ENCODE measurements around the gene NAA25. TPM values are rescaled to one million over a fixed set of nuclear protein-coding genes. Genes with fewer than 3 reads are reported as not detected.
"Not testable (repeated sequence)": the region's sequence is repeated elsewhere in the genome, so short reads cannot be mapped to it uniquely, and the experiment has no call there.

The NAA25 gene
- total and polyA plus RNA-seq, 3 experiments from 2014 or later = 18.4 to 41.5 (median 39.0) TPM

DNA sequence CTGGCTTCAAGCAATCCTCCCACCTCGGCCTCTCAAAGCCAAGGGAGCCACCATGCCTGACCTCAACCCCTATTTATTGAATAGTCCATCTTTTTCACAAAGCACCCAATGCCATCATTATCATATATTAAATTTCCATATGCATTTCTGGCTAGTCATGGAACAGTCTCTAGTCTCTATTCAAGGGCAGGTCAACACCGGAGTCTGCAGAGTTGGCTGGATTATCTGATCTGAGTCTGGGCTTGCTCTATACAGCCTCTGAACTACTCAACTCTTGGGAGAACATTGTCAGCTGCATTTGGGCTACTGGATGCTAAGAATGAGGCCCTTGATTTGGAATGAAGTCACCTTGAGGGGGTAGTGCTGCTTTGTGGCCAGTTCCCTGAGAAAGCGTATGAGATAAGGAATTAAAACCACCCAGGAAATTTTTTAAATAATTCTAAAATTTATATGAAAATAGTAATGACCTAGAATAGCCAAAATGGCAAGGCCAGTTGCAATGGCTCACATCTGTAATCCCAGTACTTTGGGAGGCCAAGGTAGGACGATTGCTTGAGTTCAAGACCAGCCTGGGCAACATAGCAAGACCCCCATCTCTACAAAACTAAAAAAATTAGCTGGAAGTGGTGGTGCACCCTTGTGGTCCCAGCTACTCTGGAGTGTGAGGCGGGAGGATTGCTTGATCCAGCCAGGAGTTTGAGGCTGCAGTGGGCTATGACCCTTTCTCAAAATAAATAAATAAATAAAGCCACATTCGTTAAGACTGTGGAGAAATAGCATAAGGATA is 6.9 kb upstream of the NAA25 start:
- H3K27me3 Mint-ChIP-seq = peaks cover 0 to 2% of the 10 kb centered on the region in 2 donors
- Histone ChIP-seq H3K27ac (ENCODE audit: low read depth, low read length) (peak overlapping the region; percentile 27), H3K27me3 (ENCODE audit: insufficient read depth, low read length, poor library complexity, severe bottlenecking) (no peaks in the 10 kb centered on the region), H3K4me3 (ENCODE audit: low read length) (no peak overlapping the region), H3K36me3 (ENCODE audit: insufficient read depth, low read length) (no peaks in the 10 kb centered on the region), H3K9me3 (ENCODE audit: low read length) (no peaks in the 10 kb centered on the region), H3K4me1 (ENCODE audit: insufficient read depth, low read length) (no peaks in the 10 kb centered on the region)
- ChIA-PET POLR2A (no interaction called here), CTCF (interaction anchor here (1.7 kb wide), 1 partner anchor 10 kb away, joined by 4 read pairs; the partner anchor contains the start of gene TRAFD1)
- H3K36me3 Mint-ChIP-seq = no peaks in the 10 kb centered on the region
- no peak for DNase-seq
- H3K9me3 Mint-ChIP-seq = no peaks in the 10 kb centered on the region
- H3K4me3 Mint-ChIP-seq = no peak overlapping the region
- H3K27ac Mint-ChIP-seq = peak overlapping the region in 1 of 8 donors; percentile 91
- H3K4me1 Mint-ChIP-seq = peaks cover 0 to 9% (median 5%) of the 10 kb centered on the region in 3 donors

DNA sequence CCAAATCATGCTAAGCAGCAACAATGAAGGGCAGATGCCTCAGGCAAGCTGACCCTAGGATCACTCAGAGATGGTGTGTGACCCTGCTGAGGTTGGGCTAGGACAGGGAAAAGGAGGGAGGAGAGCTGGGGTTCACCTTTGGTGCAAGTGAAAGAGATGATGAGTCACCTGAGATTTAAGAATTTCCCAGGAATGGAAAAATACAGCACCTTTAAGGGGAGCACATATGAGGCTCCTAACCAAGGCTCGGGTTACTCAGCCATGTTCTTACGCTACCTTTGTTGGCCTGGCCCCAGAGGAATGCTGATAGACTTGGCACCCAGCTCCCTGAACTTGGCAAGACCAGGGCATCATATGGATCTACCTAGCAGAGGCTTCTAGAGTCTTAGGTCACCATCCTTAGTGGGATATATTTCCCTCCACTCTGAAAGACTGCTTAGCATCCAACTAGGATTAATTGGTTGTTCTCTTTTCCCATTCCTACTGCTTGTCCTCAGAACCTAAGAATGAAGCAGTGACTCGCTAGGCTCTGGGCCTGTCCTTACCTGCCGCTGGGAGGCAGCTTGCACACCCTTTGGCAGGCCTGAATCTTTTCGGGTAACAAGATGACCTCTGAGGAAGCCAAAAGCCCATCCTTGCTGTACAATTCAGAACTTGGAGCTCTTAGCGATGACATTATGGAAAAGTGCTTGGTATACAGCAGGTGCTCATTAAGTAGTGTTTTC is 4.0 kb upstream of the NAA25 start:
- peaks cover 0 to 10% (median 0%) of the 10 kb centered on the region in 3 donors for H3K36me3 Mint-ChIP-seq
- POLR2A ChIA-PET = no interaction called here
- no peak for DNase-seq
- H3K36me3 ChIP-seq (ENCODE audit: insufficient read depth, low read length) = no peaks in the 10 kb centered on the region
- H3K9me3 ChIP-seq (ENCODE audit: low read length) = no peaks in the 10 kb centered on the region
- peak overlapping the region in 1 of 8 donors; percentile 53 for H3K27ac Mint-ChIP-seq
- H3K27ac ChIP-seq (ENCODE audit: low read depth, low read length) = no peak overlapping the region
- peaks cover 11 to 17% (median 12%) of the 10 kb centered on the region in 3 donors for H3K4me1 Mint-ChIP-seq
- peak overlapping the region in 1 of 7 donors; percentile 40 for H3K4me3 Mint-ChIP-seq
- H3K4me1 ChIP-seq (ENCODE audit: insufficient read depth, low read length) = peaks cover 10% of the 10 kb centered on the region
- no peaks in the 10 kb centered on the region for H3K27me3 Mint-ChIP-seq
- no peak overlapping the region for H3K4me3 ChIP-seq (ENCODE audit: low read length)
- H3K27me3 ChIP-seq (ENCODE audit: insufficient read depth, low read length, poor library complexity, severe bottlenecking) = no peaks in the 10 kb centered on the region
- CTCF ChIA-PET = no interaction called here
- no peaks in the 10 kb centered on the region for H3K9me3 Mint-ChIP-seq

GRCh38 chr12:112111931-112112330 is 3.3 kb upstream of the NAA25 start:
- Histone ChIP-seq H3K4me1 (ENCODE audit: insufficient read depth, low read length) (peaks cover 17% of the 10 kb centered on the region), H3K27me3 (ENCODE audit: insufficient read depth, low read length, poor library complexity, severe bottlenecking) (no peaks in the 10 kb centered on the region), H3K4me3 (ENCODE audit: low read length) (no peak overlapping the region), H3K27ac (ENCODE audit: low read depth, low read length) (no peak overlapping the region), H3K9me3 (ENCODE audit: low read length) (no peaks in the 10 kb centered on the region), H3K36me3 (ENCODE audit: insufficient read depth, low read length) (no peaks in the 10 kb centered on the region)
- Mint-ChIP-seq H3K36me3 (peaks cover 0 to 10% (median 0%) of the 10 kb centered on the region in 3 donors), H3K9me3 (no peaks in the 10 kb centered on the region), H3K4me1 (peaks cover 18 to 20% (median 19%) of the 10 kb centered on the region in 3 donors), H3K27me3 (no peaks in the 10 kb centered on the region), H3K4me3 (peak overlapping the region in 1 of 7 donors; percentile 40), H3K27ac (peak overlapping the region in 1 of 8 donors; percentile 53)
- no peak for DNase-seq
- ChIA-PET POLR2A (no interaction called here), CTCF (interaction anchor here (0.8 kb wide), 1 partner anchor 14 kb away, joined by 3 read pairs; no protein-coding TSS in a partner anchor)

- H3K9me3 ChIP-seq (ENCODE audit: low read length); H3K36me3 ChIP-seq (ENCODE audit: insufficient read depth, low read length); DNase-seq; H3K9me3 Mint-ChIP-seq; H3K4me3 ChIP-seq (ENCODE audit: low read length); POLR2A ChIA-PET; H3K27ac ChIP-seq (ENCODE audit: low read depth, low read length); H3K27me3 Mint-ChIP-seq; H3K27me3 ChIP-seq (ENCODE audit: insufficient read depth, low read length, poor library complexity, severe bottlenecking): not testable (repeated sequence)
- peak overlapping the region in 2 of 7 donors; percentile 27 to 81 for H3K4me3 Mint-ChIP-seq
- CTCF ChIA-PET = interaction anchor here (0.8 to 3.3 kb wide), 2 partner anchors 15 kb away, joined by 3 to 22 read pairs; partner anchors contain the start of gene TRAFD1
- H3K36me3 Mint-ChIP-seq = peaks cover 0 to 13% (median 0%) of the 10 kb centered on the region in 3 donors
- H3K27ac Mint-ChIP-seq = peak overlapping the region in 3 of 8 donors; percentile 12 to 56 (median 54)
- peaks cover 22 to 26% (median 24%) of the 10 kb centered on the region in 3 donors for H3K4me1 Mint-ChIP-seq
- peaks cover 24% of the 10 kb centered on the region for H3K4me1 ChIP-seq (ENCODE audit: insufficient read depth, low read length)
Observed at GRCh38 chr12:112110787-112111662, 2.4 kb upstream of the NAA25 start.

DNA sequence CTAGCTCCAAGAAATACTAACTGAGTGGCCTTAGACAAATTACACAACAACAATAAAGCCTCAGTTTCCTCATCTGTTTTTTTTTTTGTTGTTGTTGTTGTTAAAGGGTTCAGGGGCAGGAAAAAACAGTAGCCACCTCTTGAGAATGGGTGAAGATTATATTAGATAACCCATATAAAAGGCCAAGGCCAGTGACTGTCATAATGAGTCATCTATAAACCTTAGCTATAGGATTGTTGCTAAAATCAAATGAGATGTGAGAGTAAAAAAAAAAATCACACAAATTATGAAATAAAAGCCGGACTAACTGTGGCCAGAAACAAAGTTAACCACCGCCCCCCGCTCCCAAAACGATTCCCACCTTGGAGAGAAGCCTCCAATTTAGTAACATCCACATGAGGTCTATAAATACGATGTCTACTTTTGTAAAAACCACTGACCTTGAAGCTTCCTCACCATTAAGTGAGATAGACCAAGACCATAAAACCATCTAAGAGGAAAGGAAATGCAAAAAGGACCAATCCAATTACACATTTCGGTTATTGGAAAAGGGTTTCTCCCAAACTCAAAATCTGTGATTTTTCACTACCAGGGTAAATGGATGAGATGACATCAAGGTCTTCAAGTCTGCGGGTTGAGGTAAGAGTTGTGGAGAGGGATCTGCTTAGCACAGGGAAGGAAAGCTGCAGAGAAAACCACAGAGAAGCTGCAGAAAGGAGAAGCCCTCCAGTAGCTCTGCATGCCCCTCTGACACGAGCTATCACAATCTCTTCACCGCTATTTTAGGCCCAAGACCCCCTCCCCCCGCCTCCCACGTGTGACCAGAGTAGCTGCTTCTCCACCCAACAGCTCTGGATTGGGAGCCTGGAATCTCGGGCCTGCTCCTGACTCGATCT is 1.0 kb downstream of the NAA25 start:
- no peaks in the 10 kb centered on the region for H3K36me3 ChIP-seq (ENCODE audit: insufficient read depth, low read length)
- no peaks in the 10 kb centered on the region for H3K27me3 ChIP-seq (ENCODE audit: insufficient read depth, low read length, poor library complexity, severe bottlenecking)
- no peaks in the 10 kb centered on the region for H3K27me3 Mint-ChIP-seq
- peaks cover 29% of the 10 kb centered on the region for H3K4me1 ChIP-seq (ENCODE audit: insufficient read depth, low read length)
- peak overlapping the region; percentile 100 for H3K4me3 ChIP-seq (ENCODE audit: low read length)
- peak overlapping the region; percentile 91 for H3K27ac ChIP-seq (ENCODE audit: low read depth, low read length)
- CTCF ChIA-PET = interaction anchor here (0.7 to 3.3 kb wide), 4 partner anchors 9 to 56 kb away, joined by 3 to 22 read pairs (median 3); partner anchors contain the start of gene TRAFD1
- H3K9me3 ChIP-seq (ENCODE audit: low read length) = no peaks in the 10 kb centered on the region
- peak overlapping the region; percentile 43 to 93 (median 92) for H3K27ac Mint-ChIP-seq
- H3K9me3 Mint-ChIP-seq = no peaks in the 10 kb centered on the region
- H3K36me3 Mint-ChIP-seq = peaks cover 0 to 28% (median 0%) of the 10 kb centered on the region in 3 donors
- H3K4me1 Mint-ChIP-seq = peaks cover 42 to 52% (median 47%) of the 10 kb centered on the region in 3 donors
- peak in 1 of 5 donors; percentile 14 for DNase-seq
- POLR2A ChIA-PET = interaction anchor here (0.6 to 2.9 kb wide), 4 partner anchors 9 to 94 kb away, joined by 3 to 23 read pairs (median 6); partner anchors contain the start of genes ERP29, TMEM116 and TRAFD1
- peak overlapping the region; percentile 88 to 100 (median 98) for H3K4me3 Mint-ChIP-seq

DNA sequence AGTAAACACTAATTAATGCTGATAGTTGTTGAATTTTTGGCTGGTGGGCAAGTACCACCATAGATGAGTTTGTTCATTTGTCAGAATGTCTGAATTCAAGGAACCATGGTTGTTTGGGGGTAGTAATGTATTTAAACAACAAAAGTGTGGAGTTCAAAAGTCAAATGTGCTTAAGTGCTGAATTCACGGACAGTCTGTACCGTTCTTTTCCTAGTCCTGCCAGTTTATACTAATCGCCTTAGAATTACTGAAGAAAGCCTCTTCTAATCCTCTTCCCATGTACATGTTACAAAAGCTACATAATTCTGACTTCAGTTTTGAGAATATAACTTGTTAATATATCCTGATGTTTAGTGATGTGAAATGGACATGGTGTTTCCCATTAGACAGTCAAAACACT is 2.7 kb downstream of the NAA25 start:
- no peaks in the 10 kb centered on the region for H3K9me3 ChIP-seq (ENCODE audit: low read length)
- H3K27ac ChIP-seq (ENCODE audit: low read depth, low read length) = no peak overlapping the region
- no peak for DNase-seq
- H3K4me3 Mint-ChIP-seq = peak overlapping the region in 4 of 7 donors; percentile 1 to 49 (median 12)
- peaks cover 3 to 34% (median 5%) of the 10 kb centered on the region in 3 donors for H3K36me3 Mint-ChIP-seq
- H3K36me3 ChIP-seq (ENCODE audit: insufficient read depth, low read length) = peaks cover 4% of the 10 kb centered on the region
- ChIA-PET POLR2A (no interaction called here), CTCF (no interaction called here)
- no peaks in the 10 kb centered on the region for H3K9me3 Mint-ChIP-seq
- H3K4me3 ChIP-seq (ENCODE audit: low read length) = no peak overlapping the region
- no peaks in the 10 kb centered on the region for H3K27me3 Mint-ChIP-seq
- no peaks in the 10 kb centered on the region for H3K27me3 ChIP-seq (ENCODE audit: insufficient read depth, low read length, poor library complexity, severe bottlenecking)
- peaks cover 29% of the 10 kb centered on the region for H3K4me1 ChIP-seq (ENCODE audit: insufficient read depth, low read length)
- peak overlapping the region in 5 of 8 donors; percentile 1 to 83 (median 14) for H3K27ac Mint-ChIP-seq
- H3K4me1 Mint-ChIP-seq = peaks cover 48 to 59% (median 57%) of the 10 kb centered on the region in 3 donors
